Measurements from ENCODE around the gene HECTD4. TPM values are rescaled to one million over a fixed set of nuclear protein-coding genes. Genes with fewer than 3 reads are reported as not detected.

Gene HECTD4
- total and polyA plus RNA-seq, 2 of the 4 experiments (the other 2 are of a cell fraction) = 12.9 to 13.0 TPM

DNA sequence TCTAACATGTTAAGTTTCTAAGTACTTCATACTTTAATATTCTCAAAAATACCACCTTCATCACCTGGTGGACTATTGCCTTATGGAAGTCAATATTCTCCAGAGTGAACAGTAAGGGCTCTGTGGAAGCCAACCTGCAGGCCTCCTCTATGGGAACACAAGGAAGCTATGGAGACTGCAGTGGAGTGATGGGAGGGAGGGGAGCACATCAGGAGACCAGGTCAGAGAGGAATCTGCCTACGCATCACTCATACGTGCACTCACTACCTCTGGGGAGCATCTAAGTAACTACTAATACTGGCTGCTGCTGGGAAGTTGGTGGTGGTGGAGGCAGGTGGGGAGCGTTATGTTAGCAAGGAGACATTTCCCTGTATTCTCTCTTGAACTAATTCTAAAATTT lies 19.9 kb downstream of the HECTD4 start:
- Histone ChIP-seq H4K8ac (ENCODE audit: low read depth in 2 of 2, low read length in 2 of 2) (no peak overlapping the region), H3K56ac (ENCODE audit: extremely low read depth, insufficient read depth, low read length) (no peak overlapping the region), H3K14ac (replicated peaks; ENCODE audit: low read depth, low read length) (no peak overlapping the region), H3K9me3 (ENCODE audit: control insufficient read depth, insufficient read depth, low read length) (no peaks in the 10 kb centered on the region), H2BK15ac (ENCODE audit: low read depth, low read length) (no peak overlapping the region), H3K79me1 (ENCODE audit: low read depth in 1 of 2, low read length in 2 of 2) (peaks cover 17 to 59% of the 10 kb centered on the region in 2 experiments), H3K27me3 (ENCODE audit: control insufficient read depth, insufficient read depth, low read length) (no peaks in the 10 kb centered on the region), H2BK5ac (ENCODE audit: low read depth, low read length, poor library complexity, severe bottlenecking) (no peak overlapping the region), H3K36me3 (ENCODE audit: control insufficient read depth, insufficient read depth, low read length) (no peaks in the 10 kb centered on the region), H3K18ac (ENCODE audit: low read depth, low read length) (no peak overlapping the region), H3K4me2 (ENCODE audit: low read depth, low read length) (no peak overlapping the region), H2AK9ac (replicated peaks; ENCODE audit: low read depth, low read length, poor library complexity) (no peak overlapping the region), H3K27ac (ENCODE audit: insufficient read depth, low read length) (no peak overlapping the region), H3K9ac (ENCODE audit: low read depth, low read length) (no peak overlapping the region), H2AK5ac (ENCODE audit: low read depth, low read length) (no peak overlapping the region), H3K4me1 (ENCODE audit: control insufficient read depth, insufficient read depth, low read length) (no peaks in the 10 kb centered on the region; the same call in 1 of the 2 replicates), H2BK20ac (ENCODE audit: low read depth, low read length) (no peak overlapping the region), H3K9me1 (ENCODE audit: insufficient read depth, low read length) (no peaks in the 10 kb centered on the region), H4K5ac (ENCODE audit: low read depth, low read length) (no peak overlapping the region), H4K91ac (ENCODE audit: insufficient read depth, low read depth, low read length) (no peak overlapping the region), H3K4ac (ENCODE audit: low read depth, low read length) (no peak overlapping the region), H2BK120ac (ENCODE audit: low read depth, low read length) (no peak overlapping the region), H3K23ac (ENCODE audit: low read depth, low read length) (no peak overlapping the region), H2AFZ (replicated peaks; ENCODE audit: low read length, poor library complexity) (no peak overlapping the region), H3K4me3 (ENCODE audit: insufficient read depth, low read depth, low read length) (no peak overlapping the region), H4K20me1 (ENCODE audit: insufficient read depth, low read length) (peaks cover 33% of the 10 kb centered on the region)
- dilution Hi-C loops (cut with HindIII; ENCODE audit: low sequenced_read_pairs, unreplicated experiment) = no loop called here
- TF ChIP-seq, protein P1, sequence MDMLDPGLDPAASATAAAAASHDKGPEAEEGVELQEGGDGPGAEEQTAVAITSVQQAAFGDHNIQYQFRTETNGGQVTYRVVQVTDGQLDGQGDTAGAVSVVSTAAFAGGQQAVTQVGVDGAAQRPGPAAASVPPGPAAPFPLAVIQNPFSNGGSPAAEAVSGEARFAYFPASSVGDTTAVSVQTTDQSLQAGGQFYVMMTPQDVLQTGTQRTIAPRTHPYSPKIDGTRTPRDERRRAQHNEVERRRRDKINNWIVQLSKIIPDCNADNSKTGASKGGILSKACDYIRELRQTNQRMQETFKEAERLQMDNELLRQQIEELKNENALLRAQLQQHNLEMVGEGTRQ (IDR thresholded peaks at IDR 0.05; ENCODE audit: low read depth, low read length) = no peak
- TF ChIP-seq, protein P2, sequence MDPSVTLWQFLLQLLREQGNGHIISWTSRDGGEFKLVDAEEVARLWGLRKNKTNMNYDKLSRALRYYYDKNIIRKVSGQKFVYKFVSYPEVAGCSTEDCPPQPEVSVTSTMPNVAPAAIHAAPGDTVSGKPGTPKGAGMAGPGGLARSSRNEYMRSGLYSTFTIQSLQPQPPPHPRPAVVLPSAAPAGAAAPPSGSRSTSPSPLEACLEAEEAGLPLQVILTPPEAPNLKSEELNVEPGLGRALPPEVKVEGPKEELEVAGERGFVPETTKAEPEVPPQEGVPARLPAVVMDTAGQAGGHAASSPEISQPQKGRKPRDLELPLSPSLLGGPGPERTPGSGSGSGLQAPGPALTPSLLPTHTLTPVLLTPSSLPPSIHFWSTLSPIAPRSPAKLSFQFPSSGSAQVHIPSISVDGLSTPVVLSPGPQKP (IDR thresholded peaks at IDR 0.05; ENCODE audit: borderline replicate concordance, low read depth, low read length) = no peak
- TF ChIP-seq NFE2L2 (IDR thresholded peaks at IDR 0.05; ENCODE audit: low read depth, low read length) = no peak
- ChIA-PET POLR2A (ENCODE audit: unreplicated experiment) (no interaction called here), CTCF (no interaction called here)
- no CpG with 5 or more reads among the region's 3 CpGs for WGBS, 2 experiments (ENCODE audit: extremely low coverage in 2 of 2, insufficient read length in 1 of 2)
- intact Hi-C loops (cut with micrococcal nuclease) = loop anchor here (5.0 kb wide), 1 partner anchor 40 kb away; no protein-coding TSS in a partner anchor
- DNase-seq (no peak), ATAC-seq (ENCODE audit: low read depth) (no peak)
- BruUV-seq (replicated peaks) = no TSS peak
- in situ Hi-C loops (cut with MboI; ENCODE audit: low sequenced_read_pairs) = no loop called here

All from IMR-90 (cell line).